OCI-LY1 (cell line): ENCODE data around the gene AKAP9.

Source experiments
- H2AFZ ChIP-seq: fragments of 200-600 bp; sonication (generic), shearing (Covaris generic); 2 replicates; pipeline ENCODE4 v1.6.0; 2014; ENCODE audit warnings: antibody characterized with exemption, mild to moderate bottlenecking, low read length
- H3F3A ChIP-seq: fragments of 200-600 bp; sonication (generic), shearing (Covaris generic); 2 replicates; pipeline ENCODE4 v1.6.0; 2014; ENCODE audit warnings: mild to moderate bottlenecking, antibody characterized with exemption, low read length, moderate library complexity; ENCODE audit not compliant: insufficient read depth
- H3K27ac ChIP-seq: fragments of 200-600 bp; sonication (generic); 2 replicates; pipeline ENCODE4 v1.5.1; 2014; ENCODE audit warnings: low read length, mixed run types, mild to moderate bottlenecking, low read depth; ENCODE audit not compliant: poor library complexity, severe bottlenecking
- H3K27me3 ChIP-seq: fragments of 200-600 bp; sonication (generic); 2 replicates; pipeline ENCODE4 v1.6.0; 2014; ENCODE audit warnings: antibody characterized with exemption, mild to moderate bottlenecking, low read length, moderate library complexity; ENCODE audit not compliant: insufficient read depth
- H3K36me3 ChIP-seq: fragments of 200-600 bp; sonication (generic); 2 replicates; pipeline ENCODE4 v1.6.1; 2014; ENCODE audit warnings: mild to moderate bottlenecking, antibody characterized with exemption, low read length, moderate library complexity, mixed read lengths; ENCODE audit not compliant: insufficient read depth
- H3K4me1 ChIP-seq: fragments of 200-600 bp; sonication (generic); 2 replicates; pipeline ENCODE4 v1.5.1; 2014; ENCODE audit warnings: mild to moderate bottlenecking, low read length, moderate library complexity; ENCODE audit not compliant: insufficient read depth, severe bottlenecking
- H3K4me2 ChIP-seq: fragments of 200-600 bp; sonication (generic), shearing (Covaris generic); 2 replicates; pipeline ENCODE4 v1.6.1; 2014; ENCODE audit warnings: low read length
- H3K4me3 ChIP-seq: fragments of 200-600 bp; sonication (generic); 2 replicates; pipeline ENCODE4 v1.5.1; 2014; ENCODE audit warnings: low read length, low read depth, mild to moderate bottlenecking, mixed read lengths; ENCODE audit not compliant: poor library complexity, severe bottlenecking
- H3K79me2 ChIP-seq: fragments of 200-600 bp; shearing (Covaris generic); 2 replicates; pipeline ENCODE4 v1.6.1; 2016; ENCODE audit warnings: mixed run types, low read length, mixed read lengths; ENCODE audit not compliant: insufficient read depth
- H3K9ac ChIP-seq: fragments of 200-600 bp; sonication (generic), shearing (Covaris generic); 2 replicates; pipeline ENCODE4 v1.6.1; 2014; ENCODE audit warnings: mild to moderate bottlenecking, low read length, mixed read lengths
- H3K9me2 ChIP-seq: fragments of 200-600 bp; sonication (generic), shearing (Covaris generic); 2 replicates; pipeline ENCODE4 v1.6.1; 2014; ENCODE audit warnings: low read depth, mild to moderate bottlenecking, low read length, mixed read lengths
- H3K9me3 ChIP-seq: fragments of 200-600 bp; shearing (Covaris generic); 2 replicates; pipeline ENCODE4 v1.6.1; 2014; ENCODE audit warnings: low read length, mixed read lengths
- H4K20me1 ChIP-seq: fragments of 200-600 bp; sonication (generic), shearing (Covaris generic); 2 replicates; pipeline ENCODE4 v1.6.0; 2016; ENCODE audit warnings: mild to moderate bottlenecking, low read length; ENCODE audit not compliant: insufficient read depth
- EZH2 ChIP-seq: fragments of 200-600 bp; sonication (generic), shearing (Covaris generic); IDR thresholded peaks from 2 replicates; pipeline ENCODE4 v1.8.0; 2017; ENCODE audit warnings: borderline replicate concordance, mixed run types, mild to moderate bottlenecking, antibody characterized with exemption, low read length, moderate library complexity, mixed read lengths
- TF ChIP-seq, protein P1 (sequence below): fragments of 200-600 bp; sonication (generic), shearing (Covaris generic); IDR thresholded peaks from 2 replicates; pipeline ENCODE4 v1.5.1; 2017; ENCODE audit warnings: mild to moderate bottlenecking, antibody characterized with exemption, low read length, moderate library complexity, mixed read lengths

The AKAP9 gene

DNA sequence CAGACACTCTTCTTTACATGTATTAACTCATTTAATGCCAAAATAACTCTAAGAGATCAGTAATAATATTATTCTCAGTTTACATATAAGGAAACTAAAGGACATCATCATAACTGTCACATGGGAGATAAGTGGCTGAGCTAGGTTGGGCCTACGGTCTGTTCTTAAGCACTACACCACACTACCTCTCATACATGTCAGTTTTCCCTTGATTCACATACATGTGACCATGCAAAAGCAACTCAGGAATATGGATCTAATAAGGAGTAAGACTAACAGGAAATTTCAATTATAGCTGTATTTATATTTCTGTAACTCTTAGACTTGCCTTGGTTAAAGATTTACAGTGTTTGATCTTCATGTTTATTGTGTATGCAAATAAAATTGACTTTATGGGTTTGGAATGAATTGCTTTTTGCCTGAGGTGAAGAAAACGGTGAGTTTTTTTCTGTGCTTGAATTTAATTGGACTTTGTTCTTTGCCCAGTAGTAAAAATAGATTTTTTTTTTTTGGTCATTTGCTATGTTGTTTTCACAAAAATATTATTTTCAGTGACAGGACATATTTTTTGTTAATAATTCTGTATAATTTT is 123.9 kb downstream of the AKAP9 start:
- Histone ChIP-seq H3K4me1 (no peaks in the 10 kb centered on the region), H3K9me3 (no peaks in the 10 kb centered on the region), H3K9me2 (no peaks in the 10 kb centered on the region), H3K4me2 (no peak overlapping the region), H3K27ac (no peak overlapping the region), H3K4me3 (no peak overlapping the region), H4K20me1 (no peaks in the 10 kb centered on the region), H3K79me2 (no peaks in the 10 kb centered on the region), H2AFZ (no peak overlapping the region), H3K36me3 (peaks cover 26% of the 10 kb centered on the region), H3K27me3 (no peaks in the 10 kb centered on the region), H3F3A (no peaks in the 10 kb centered on the region), H3K9ac (no peak overlapping the region)
- TF ChIP-seq EZH2, result no peak
- TF ChIP-seq, protein P1, sequence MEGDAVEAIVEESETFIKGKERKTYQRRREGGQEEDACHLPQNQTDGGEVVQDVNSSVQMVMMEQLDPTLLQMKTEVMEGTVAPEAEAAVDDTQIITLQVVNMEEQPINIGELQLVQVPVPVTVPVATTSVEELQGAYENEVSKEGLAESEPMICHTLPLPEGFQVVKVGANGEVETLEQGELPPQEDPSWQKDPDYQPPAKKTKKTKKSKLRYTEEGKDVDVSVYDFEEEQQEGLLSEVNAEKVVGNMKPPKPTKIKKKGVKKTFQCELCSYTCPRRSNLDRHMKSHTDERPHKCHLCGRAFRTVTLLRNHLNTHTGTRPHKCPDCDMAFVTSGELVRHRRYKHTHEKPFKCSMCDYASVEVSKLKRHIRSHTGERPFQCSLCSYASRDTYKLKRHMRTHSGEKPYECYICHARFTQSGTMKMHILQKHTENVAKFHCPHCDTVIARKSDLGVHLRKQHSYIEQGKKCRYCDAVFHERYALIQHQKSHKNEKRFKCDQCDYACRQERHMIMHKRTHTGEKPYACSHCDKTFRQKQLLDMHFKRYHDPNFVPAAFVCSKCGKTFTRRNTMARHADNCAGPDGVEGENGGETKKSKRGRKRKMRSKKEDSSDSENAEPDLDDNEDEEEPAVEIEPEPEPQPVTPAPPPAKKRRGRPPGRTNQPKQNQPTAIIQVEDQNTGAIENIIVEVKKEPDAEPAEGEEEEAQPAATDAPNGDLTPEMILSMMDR, result no peak

DNA sequence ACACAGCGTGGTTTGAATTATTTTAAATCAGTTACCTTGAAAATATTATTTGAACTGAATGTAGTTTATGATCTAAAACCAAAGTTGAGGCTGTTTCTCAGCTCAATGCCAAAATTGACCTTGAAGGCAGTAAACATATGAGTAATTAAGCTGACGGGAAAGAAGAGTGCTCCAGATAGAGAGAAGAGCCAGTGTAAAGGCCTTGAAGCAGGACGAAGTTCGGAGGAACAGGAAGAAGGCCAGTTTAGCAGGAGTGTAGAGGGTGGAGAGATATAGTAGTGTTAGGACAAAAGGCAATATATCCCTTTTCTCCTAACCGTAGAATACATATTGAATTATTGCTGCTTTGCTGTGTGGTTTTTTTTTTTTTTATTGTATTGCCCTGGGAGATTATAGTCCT is 130.4 kb downstream of the AKAP9 start:
- Histone ChIP-seq H3K4me3 (no peak overlapping the region), H3K27me3 (no peaks in the 10 kb centered on the region), H3K9ac (no peak overlapping the region), H3F3A (no peaks in the 10 kb centered on the region), H2AFZ (no peak overlapping the region), H3K79me2 (no peaks in the 10 kb centered on the region), H3K4me1 (no peaks in the 10 kb centered on the region), H3K9me2 (no peaks in the 10 kb centered on the region), H3K9me3 (no peaks in the 10 kb centered on the region), H3K36me3 (peaks cover 41% of the 10 kb centered on the region), H3K27ac (no peak overlapping the region), H4K20me1 (no peaks in the 10 kb centered on the region), H3K4me2 (no peak overlapping the region)
- TF ChIP-seq, protein P1, result no peak
- TF ChIP-seq EZH2, result no peak

DNA sequence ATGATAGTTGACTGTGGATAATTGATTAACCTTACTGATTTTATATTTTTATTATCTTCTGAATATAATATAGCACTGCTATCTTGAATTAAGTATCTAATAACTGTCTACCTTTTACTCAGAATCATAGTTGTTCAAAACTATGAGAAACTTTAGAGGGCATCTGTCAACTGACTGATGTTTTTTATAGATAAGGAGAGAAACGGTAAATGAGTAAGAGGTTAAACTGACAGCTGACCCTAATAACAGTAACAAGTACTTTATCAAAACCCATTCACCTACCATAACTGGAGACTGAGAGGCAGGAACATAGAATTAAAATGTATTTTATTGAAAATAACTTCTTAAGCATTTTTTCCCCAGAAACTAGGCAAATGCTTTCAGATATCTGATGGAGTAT is 131.5 kb downstream of the AKAP9 start:
- Histone ChIP-seq H3K27me3 (no peaks in the 10 kb centered on the region), H4K20me1 (no peaks in the 10 kb centered on the region), H3K9me3 (no peaks in the 10 kb centered on the region), H3K36me3 (peaks cover 33% of the 10 kb centered on the region), H2AFZ (no peak overlapping the region), H3K9me2 (no peaks in the 10 kb centered on the region), H3K27ac (no peak overlapping the region), H3K79me2 (no peaks in the 10 kb centered on the region), H3K4me2 (no peak overlapping the region), H3K9ac (no peak overlapping the region), H3K4me3 (no peak overlapping the region), H3K4me1 (no peaks in the 10 kb centered on the region), H3F3A (no peaks in the 10 kb centered on the region)
- no peak for TF ChIP-seq EZH2
- TF ChIP-seq, protein P1, result no peak
